Activated CD4-positive, alpha-beta T cell treated with anti-CD3 and anti-CD28 coated beads, Interleukin-2, Interleukin-6, amounts not matched to agents 100 ng/mL and 50 ng/mL, durations not matched to agents 16 hours and 8 hours (primary cell): ENCODE results near the gene CCDC74A.
A peak's percentile ranks its signal among the peaks of the same experiment; 100 is the strongest.
"Not testable (repeated sequence)": the region's sequence is repeated elsewhere in the genome, so short reads cannot be mapped to it uniquely, and the experiment has no call there.

Experiments
- DNase-seq: peaks from one replicate; pipeline ENCODE4 v3.0.0-alpha.2; 2020

The CCDC74A gene

GRCh38 chr2:131503587-131503986, 24.1 kb upstream of the CCDC74A start:
- not testable (repeated sequence) for DNase-seq

- DNase-seq, result not testable (repeated sequence)
Observed at GRCh38 chr2:131504082-131504750, 23.5 kb upstream of the CCDC74A start.

- DNase-seq, result no peak
Observed at GRCh38 chr2:131509615-131510014, 18.1 kb upstream of the CCDC74A start.

GRCh38 chr2:131511291-131511968, 16.3 kb upstream of the CCDC74A start:
- DNase-seq, result not testable (repeated sequence)

GRCh38 chr2:131511969-131512870, 15.5 kb upstream of the CCDC74A start:
- not testable (repeated sequence) for DNase-seq

- not testable (repeated sequence) for DNase-seq
Observed at GRCh38 chr2:131514408-131515166, 13.1 kb upstream of the CCDC74A start.

GRCh38 chr2:131515235-131515634, 12.5 kb upstream of the CCDC74A start:
- DNase-seq, result not testable (repeated sequence)

GRCh38 chr2:131516011-131516410, 11.7 kb upstream of the CCDC74A start:
- no peak for DNase-seq

- not testable (repeated sequence) for DNase-seq
Observed at GRCh38 chr2:131516621-131517020, 11.1 kb upstream of the CCDC74A start.

- DNase-seq, result no peak
Observed at GRCh38 chr2:131517106-131517831, 10.4 kb upstream of the CCDC74A start.

- not testable (repeated sequence) for DNase-seq
Observed at GRCh38 chr2:131517856-131518255, 9.8 kb upstream of the CCDC74A start.

GRCh38 chr2:131518531-131518930, 9.2 kb upstream of the CCDC74A start:
- not testable (repeated sequence) for DNase-seq

- DNase-seq, result no peak
Observed at GRCh38 chr2:131519466-131519865, 8.2 kb upstream of the CCDC74A start.

- DNase-seq, result not testable (repeated sequence)
Observed at GRCh38 chr2:131519871-131520470, 7.7 kb upstream of the CCDC74A start.

GRCh38 chr2:131520526-131520925, 7.2 kb upstream of the CCDC74A start:
- DNase-seq, result no peak

GRCh38 chr2:131521524-131521923, 6.2 kb upstream of the CCDC74A start:
- not testable (repeated sequence) for DNase-seq

- DNase-seq, result no peak
Observed at GRCh38 chr2:131521961-131522781, 5.5 kb upstream of the CCDC74A start.

GRCh38 chr2:131525256-131525655, 2.4 kb upstream of the CCDC74A start:
- DNase-seq, result not testable (repeated sequence)

GRCh38 chr2:131528981-131529863, 1.5 kb downstream of the CCDC74A start:
- DNase-seq, result peak; percentile 39
